Loucy (cell line): ENCODE measurements around the gene SH3BP4.

Experiments
- H2AFZ ChIP-seq: fragments of 200-600 bp; sonication (generic); 2 replicates; pipeline ENCODE4 v1.6.0; 2016; ENCODE audit warnings: antibody characterized with exemption, mild to moderate bottlenecking, low read length, moderate library complexity
- H3F3A ChIP-seq: fragments of 200-600 bp; 2 replicates; pipeline ENCODE4 v1.6.0; 2016; ENCODE audit warnings: antibody characterized with exemption, low read depth, mild to moderate bottlenecking
- H3K27me3 ChIP-seq: fragments of 200-600 bp; sonication (generic); 2 replicates; pipeline ENCODE4 v1.6.1; 2014; ENCODE audit warnings: low read length, mild to moderate bottlenecking; ENCODE audit not compliant: insufficient read depth, poor library complexity, severe bottlenecking
- H3K36me3 ChIP-seq: fragments of 200-600 bp; sonication (generic); 2 replicates; pipeline ENCODE4 v1.6.1; 2016; ENCODE audit warnings: low read length; ENCODE audit not compliant: insufficient read depth
- H3K4me1 ChIP-seq: fragments of 200-600 bp; sonication (generic); 2 replicates; pipeline ENCODE4 v1.5.1; 2014; ENCODE audit warnings: low read length, mild to moderate bottlenecking; ENCODE audit not compliant: insufficient read depth, poor library complexity, severe bottlenecking
- H3K4me2 ChIP-seq: fragments of 200-600 bp; sonication (generic); 2 replicates; pipeline ENCODE4 v1.6.0; 2014; ENCODE audit warnings: antibody characterized with exemption, low read length, low read depth, mild to moderate bottlenecking; ENCODE audit not compliant: poor library complexity, severe bottlenecking
- H3K4me3 ChIP-seq: fragments of 200-600 bp; sonication (generic); 2 replicates; pipeline ENCODE4 v1.5.1; 2014; ENCODE audit warnings: low read length, mild to moderate bottlenecking, mixed read lengths; ENCODE audit not compliant: poor library complexity, severe bottlenecking
- H3K79me2 ChIP-seq: fragments of 200-600 bp; sonication (generic); 2 replicates; pipeline ENCODE4 v1.6.1; 2014; ENCODE audit warnings: low read length; ENCODE audit not compliant: insufficient read depth
- H3K9ac ChIP-seq: fragments of 200-600 bp; sonication (generic); 2 replicates; pipeline ENCODE4 v1.6.0; 2014; ENCODE audit warnings: mild to moderate bottlenecking, low read depth, low read length, moderate library complexity; ENCODE audit not compliant: poor library complexity, severe bottlenecking
- H3K9me2 ChIP-seq: fragments of 200-600 bp; sonication (generic); replicated peaks from 2 replicates; pipeline ENCODE4 v1.6.1; 2016; ENCODE audit warnings: low read depth, low read length, mixed read lengths
- H3K9me3 ChIP-seq: fragments of 200-600 bp; sonication (generic); 2 replicates; pipeline ENCODE4 v1.6.1; 2014; ENCODE audit warnings: mild to moderate bottlenecking, antibody characterized with exemption, low read length, low read depth; ENCODE audit not compliant: insufficient read depth
- H4K20me1 ChIP-seq: fragments of 200-600 bp; sonication (generic); 2 replicates; pipeline ENCODE4 v1.6.0; 2014; ENCODE audit warnings: antibody characterized with exemption, low read length, mild to moderate bottlenecking; ENCODE audit not compliant: insufficient read depth, poor library complexity, severe bottlenecking
- EZH2phosphoT487 ChIP-seq: fragments of 200-600 bp; IDR thresholded peaks from 2 replicates; pipeline ENCODE4 v1.6.1; 2018; ENCODE audit warnings: antibody characterized with exemption, mild to moderate bottlenecking, moderate library complexity, borderline replicate concordance
- TF ChIP-seq, protein P1 (sequence below): fragments of 200-600 bp; sonication (generic); conservative IDR thresholded peaks from 2 replicates; pipeline ENCODE4 v1.5.1; 2014; ENCODE audit warnings: mild to moderate bottlenecking, antibody characterized with exemption, low read length

Gene SH3BP4

DNA sequence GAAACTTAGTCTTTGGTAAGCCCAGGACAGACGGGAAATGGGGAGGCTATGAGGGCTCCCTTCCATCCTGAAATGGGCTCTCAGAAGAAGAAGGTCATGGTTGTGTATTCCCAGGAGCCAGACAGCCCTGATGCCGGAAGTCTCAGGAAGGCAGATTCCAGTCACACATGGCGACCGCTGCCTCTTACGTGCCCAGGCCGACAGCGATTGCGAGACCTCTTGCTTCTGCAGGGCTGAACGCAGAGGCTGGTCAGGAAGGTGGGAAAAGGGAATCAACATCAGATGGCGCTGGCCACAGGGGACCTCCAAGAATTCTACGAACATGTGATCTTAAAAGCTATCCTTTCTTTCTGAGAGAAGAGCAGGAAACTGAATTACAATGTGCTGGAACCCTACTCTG lies 22.8 kb upstream of the SH3BP4 start:
- no peaks in the 10 kb centered on the region for H3K4me1 ChIP-seq
- TF ChIP-seq EZH2phosphoT487 = no peak
- TF ChIP-seq, protein P1, sequence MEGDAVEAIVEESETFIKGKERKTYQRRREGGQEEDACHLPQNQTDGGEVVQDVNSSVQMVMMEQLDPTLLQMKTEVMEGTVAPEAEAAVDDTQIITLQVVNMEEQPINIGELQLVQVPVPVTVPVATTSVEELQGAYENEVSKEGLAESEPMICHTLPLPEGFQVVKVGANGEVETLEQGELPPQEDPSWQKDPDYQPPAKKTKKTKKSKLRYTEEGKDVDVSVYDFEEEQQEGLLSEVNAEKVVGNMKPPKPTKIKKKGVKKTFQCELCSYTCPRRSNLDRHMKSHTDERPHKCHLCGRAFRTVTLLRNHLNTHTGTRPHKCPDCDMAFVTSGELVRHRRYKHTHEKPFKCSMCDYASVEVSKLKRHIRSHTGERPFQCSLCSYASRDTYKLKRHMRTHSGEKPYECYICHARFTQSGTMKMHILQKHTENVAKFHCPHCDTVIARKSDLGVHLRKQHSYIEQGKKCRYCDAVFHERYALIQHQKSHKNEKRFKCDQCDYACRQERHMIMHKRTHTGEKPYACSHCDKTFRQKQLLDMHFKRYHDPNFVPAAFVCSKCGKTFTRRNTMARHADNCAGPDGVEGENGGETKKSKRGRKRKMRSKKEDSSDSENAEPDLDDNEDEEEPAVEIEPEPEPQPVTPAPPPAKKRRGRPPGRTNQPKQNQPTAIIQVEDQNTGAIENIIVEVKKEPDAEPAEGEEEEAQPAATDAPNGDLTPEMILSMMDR = no peak
- no peak overlapping the region for H3K4me2 ChIP-seq
- no peak overlapping the region for H3K9ac ChIP-seq
- no peaks in the 10 kb centered on the region for H3F3A ChIP-seq
- no peaks in the 10 kb centered on the region for H3K36me3 ChIP-seq
- no peaks in the 10 kb centered on the region for H3K27me3 ChIP-seq
- no peaks in the 10 kb centered on the region for H4K20me1 ChIP-seq
- no peak overlapping the region for H2AFZ ChIP-seq
- H3K9me3 ChIP-seq = no peaks in the 10 kb centered on the region
- no peaks in the 10 kb centered on the region for H3K9me2 ChIP-seq
- H3K79me2 ChIP-seq = no peaks in the 10 kb centered on the region
- no peak overlapping the region for H3K4me3 ChIP-seq

DNA sequence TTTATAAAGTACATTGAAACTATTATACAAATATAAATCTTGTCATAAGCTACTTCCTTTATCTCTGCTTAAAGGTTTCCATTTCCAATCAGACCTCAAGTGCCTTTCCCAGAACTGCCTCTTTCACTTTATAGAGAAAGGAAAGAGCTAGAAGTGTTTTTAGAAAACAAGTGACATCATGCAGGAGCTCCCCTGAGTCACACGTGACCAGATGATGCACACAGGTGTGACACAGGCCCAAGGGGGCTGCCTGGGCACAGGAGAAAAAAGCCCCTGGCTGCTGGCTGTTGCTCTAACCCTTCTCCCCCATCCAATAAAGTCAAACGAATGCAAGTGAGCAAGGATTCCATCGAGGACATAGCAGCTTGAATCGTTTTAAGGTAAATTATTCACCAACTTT lies 21.4 kb upstream of the SH3BP4 start:
- Histone ChIP-seq H3F3A (no peaks in the 10 kb centered on the region), H2AFZ (no peak overlapping the region), H3K9me2 (no peaks in the 10 kb centered on the region), H3K9ac (no peak overlapping the region), H3K36me3 (no peaks in the 10 kb centered on the region), H3K4me2 (no peak overlapping the region), H4K20me1 (no peaks in the 10 kb centered on the region), H3K4me1 (no peaks in the 10 kb centered on the region), H3K79me2 (no peaks in the 10 kb centered on the region), H3K9me3 (no peaks in the 10 kb centered on the region), H3K27me3 (no peaks in the 10 kb centered on the region), H3K4me3 (no peak overlapping the region)
- no peak for TF ChIP-seq EZH2phosphoT487
- TF ChIP-seq, protein P1 = no peak

DNA sequence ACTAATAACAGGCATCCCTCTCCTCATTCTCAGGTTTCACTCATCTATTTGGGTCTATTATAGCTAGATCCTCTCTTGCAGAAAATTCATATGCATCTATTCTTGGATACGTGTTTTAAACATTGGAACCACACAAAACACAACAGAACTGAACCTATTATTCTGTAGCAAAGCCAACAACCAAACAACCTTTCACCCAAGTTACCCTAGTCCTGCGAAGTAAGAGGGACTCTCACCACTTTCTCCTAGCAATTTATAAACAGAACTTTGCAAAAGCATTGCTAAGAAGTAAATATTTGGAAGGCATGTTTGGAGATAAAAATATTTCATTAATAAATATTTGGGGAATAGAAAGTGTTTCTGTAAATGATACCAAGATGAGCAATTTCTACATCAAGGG lies 20.4 kb upstream of the SH3BP4 start:
- H4K20me1 ChIP-seq = no peaks in the 10 kb centered on the region
- H3K4me1 ChIP-seq = no peaks in the 10 kb centered on the region
- no peak overlapping the region for H2AFZ ChIP-seq
- H3K4me2 ChIP-seq = no peak overlapping the region
- H3K9me2 ChIP-seq = no peaks in the 10 kb centered on the region
- no peaks in the 10 kb centered on the region for H3K27me3 ChIP-seq
- no peaks in the 10 kb centered on the region for H3K79me2 ChIP-seq
- TF ChIP-seq, protein P1 = no peak
- no peak for TF ChIP-seq EZH2phosphoT487
- no peak overlapping the region for H3K4me3 ChIP-seq
- no peaks in the 10 kb centered on the region for H3K9me3 ChIP-seq
- no peaks in the 10 kb centered on the region for H3F3A ChIP-seq
- H3K9ac ChIP-seq = no peak overlapping the region
- no peaks in the 10 kb centered on the region for H3K36me3 ChIP-seq
